Caco-2 (cell line): ENCODE data around the gene TNS3. TPM values are rescaled to one million over a fixed set of nuclear protein-coding genes. Genes with fewer than 3 reads are reported as not detected.
"Not testable (repeated sequence)": the region's sequence is repeated elsewhere in the genome, so short reads cannot be mapped to it uniquely, and the experiment has no call there.

Experiments used
- BruUV-seq: library from RNA; stranded (reverse); fragments of 400-500 nt; replicated peaks from 2 replicates; lab custom pipeline; 2021; lab: Mats Ljungman, UMichigan
- CTCF ChIA-PET: fragments of 300-600 bp; sonication (Branson Sonifier 250); formaldehyde crosslinking; loops from one replicate; lab custom pipeline; 2022; ENCODE audit warnings: antibody characterized with exemption; lab: Charles Lee
- POLR2A ChIA-PET: fragments of 300-600 bp; sonication (Branson Sonifier 250); formaldehyde crosslinking; loops from one replicate; lab custom pipeline; 2022; ENCODE audit warnings: antibody characterized with exemption; lab: Charles Lee
- DNase-seq, 2 experiments: peaks; one replicate each; pipeline versions ENCODE4 v3.0.0 to v3.0.0-alpha.2; 2020 to 2022
- H3K27me3 ChIP-seq: replicated peaks from 2 replicates; pipeline ENCODE4 v1.6.0; 2011; ENCODE audit warnings: low read length; ENCODE audit not compliant: control insufficient read depth, insufficient read depth
- H3K36me3 ChIP-seq: 2 replicates; pipeline ENCODE4 v1.5.1; 2011; ENCODE audit warnings: low read length; ENCODE audit not compliant: control insufficient read depth, insufficient read depth
- H3K4me1 ChIP-seq: fragments of 250-450 bp; sonication (Bioruptor Pico); 2 replicates; pipeline ENCODE4 v1.5.1; 2020; ENCODE audit warnings: mild to moderate bottlenecking
- H3K4me3 ChIP-seq: 2 replicates; pipeline ENCODE4 v1.5.1; 2011; ENCODE audit warnings: low read depth, mild to moderate bottlenecking, control low read depth, low read length
- H3K9me3 ChIP-seq: fragments of 250-450 bp; sonication (Bioruptor Pico); 2 replicates; pipeline ENCODE4 v1.5.1; 2020; ENCODE audit warnings: mild to moderate bottlenecking, moderate library complexity
- H3K27ac Mint-ChIP-seq: one replicate; pipeline ENCODE4 v1.8.0; 2022; ENCODE audit warnings: mixed read lengths; ENCODE audit not compliant: unreplicated experiment
- H3K27me3 Mint-ChIP-seq: one replicate; pipeline ENCODE4 v1.8.0; 2022; ENCODE audit warnings: mixed read lengths; ENCODE audit not compliant: insufficient read depth, unreplicated experiment
- H3K36me3 Mint-ChIP-seq: one replicate; pipeline ENCODE4 v1.8.0; 2022; ENCODE audit warnings: mild to moderate bottlenecking, mixed read lengths; ENCODE audit not compliant: insufficient read depth, unreplicated experiment
- H3K4me1 Mint-ChIP-seq: one replicate; pipeline ENCODE4 v1.8.0; 2022; ENCODE audit warnings: low read depth, mixed read lengths; ENCODE audit not compliant: unreplicated experiment
- H3K4me3 Mint-ChIP-seq: one replicate; pipeline ENCODE4 v1.8.0; 2022; ENCODE audit warnings: mild to moderate bottlenecking, moderate library complexity, mixed read lengths; ENCODE audit not compliant: unreplicated experiment
- H3K9me3 Mint-ChIP-seq: one replicate; pipeline ENCODE4 v1.8.0; 2022; ENCODE audit warnings: mixed read lengths; ENCODE audit not compliant: unreplicated experiment
- intact Hi-C: fragments of 100-400 bp; cut with micrococcal nuclease; formaldehyde crosslinking; loops from one replicate; pipeline ENCODE4 v1.10.0; 2022; ENCODE audit not compliant: unreplicated experiment
- total RNA-seq: library from RNA; stranded (reverse); gene quantifications from 2 replicates; pipeline ENCODE4 v1.2.3, GENCODE V29; 2022
- TF ChIP-seq, protein P1 (sequence below), 2 experiments: fragments of 200-600 bp in 1 of 2; IDR thresholded peaks; 1 replicate in 1 of 2; 2 replicates in 1 of 2; pipeline versions ENCODE4 v1.5.1 to v1.8.0; 2011 to 2022; ENCODE audit warnings: antibody characterized with exemption in 1 of 2, control low read depth in 1 of 2, inconsistent platforms in 1 of 2, low read depth in 1 of 2, low read length in 1 of 2, mild to moderate bottlenecking in 1 of 2, moderate library complexity in 1 of 2; ENCODE audit not compliant: insufficient read depth in 1 of 2, severe bottlenecking in 1 of 2, unreplicated experiment in 1 of 2

TNS3 gene
- total RNA-seq, 1 experiment from 2014 or later = 263 TPM

DNA sequence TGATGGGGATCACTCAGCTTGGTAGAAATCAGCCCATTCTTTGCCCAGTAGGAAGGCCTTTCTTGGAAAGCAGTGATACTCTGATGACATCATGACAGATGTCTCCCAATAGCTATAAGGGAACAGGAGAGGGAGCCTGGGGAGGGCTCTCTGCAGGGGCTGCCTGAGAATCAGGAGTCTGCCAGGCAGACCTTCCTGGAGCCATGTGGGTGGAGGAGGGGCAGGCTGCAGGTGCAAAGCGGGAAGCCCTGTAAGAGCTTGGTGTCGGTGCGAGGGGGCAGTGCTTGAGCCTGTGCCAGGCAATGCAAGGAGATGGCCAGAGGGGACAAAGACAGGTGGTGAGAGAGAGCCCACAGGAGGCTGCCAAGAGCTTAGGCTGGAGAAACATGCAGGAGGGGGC, 5.0 kb upstream of the TNS3 start:
- no peaks in the 10 kb centered on the region for H3K27me3 ChIP-seq
- no peak overlapping the region for H3K4me3 ChIP-seq
- H3K4me1 ChIP-seq = peaks cover 69% of the 10 kb centered on the region
- BruUV-seq = no TSS peak
- Mint-ChIP-seq H3K4me3 (no peak overlapping the region), H3K27ac (peak overlapping the region; percentile 76), H3K4me1 (peaks cover 60% of the 10 kb centered on the region), H3K36me3 (peaks cover 20% of the 10 kb centered on the region), H3K27me3 (no peaks in the 10 kb centered on the region), H3K9me3 (no peaks in the 10 kb centered on the region)
- H3K9me3 ChIP-seq = peaks cover 3% of the 10 kb centered on the region; the same call in 1 of the 2 replicates
- intact Hi-C loops = no loop called here
- H3K36me3 ChIP-seq = no peaks in the 10 kb centered on the region
- ChIA-PET POLR2A (interaction anchor here (1.3 kb wide), 1 partner anchor 18 kb away, joined by 3 read pairs; no protein-coding TSS in a partner anchor), CTCF (interaction anchor here (1.1 kb wide), 1 partner anchor 9 kb away, joined by 3 read pairs; no protein-coding TSS in a partner anchor)
- no peak for DNase-seq
- TF ChIP-seq, protein P1, sequence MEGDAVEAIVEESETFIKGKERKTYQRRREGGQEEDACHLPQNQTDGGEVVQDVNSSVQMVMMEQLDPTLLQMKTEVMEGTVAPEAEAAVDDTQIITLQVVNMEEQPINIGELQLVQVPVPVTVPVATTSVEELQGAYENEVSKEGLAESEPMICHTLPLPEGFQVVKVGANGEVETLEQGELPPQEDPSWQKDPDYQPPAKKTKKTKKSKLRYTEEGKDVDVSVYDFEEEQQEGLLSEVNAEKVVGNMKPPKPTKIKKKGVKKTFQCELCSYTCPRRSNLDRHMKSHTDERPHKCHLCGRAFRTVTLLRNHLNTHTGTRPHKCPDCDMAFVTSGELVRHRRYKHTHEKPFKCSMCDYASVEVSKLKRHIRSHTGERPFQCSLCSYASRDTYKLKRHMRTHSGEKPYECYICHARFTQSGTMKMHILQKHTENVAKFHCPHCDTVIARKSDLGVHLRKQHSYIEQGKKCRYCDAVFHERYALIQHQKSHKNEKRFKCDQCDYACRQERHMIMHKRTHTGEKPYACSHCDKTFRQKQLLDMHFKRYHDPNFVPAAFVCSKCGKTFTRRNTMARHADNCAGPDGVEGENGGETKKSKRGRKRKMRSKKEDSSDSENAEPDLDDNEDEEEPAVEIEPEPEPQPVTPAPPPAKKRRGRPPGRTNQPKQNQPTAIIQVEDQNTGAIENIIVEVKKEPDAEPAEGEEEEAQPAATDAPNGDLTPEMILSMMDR (IDR thresholded peaks at IDR 0.05; ENCODE audit: insufficient read depth in 1 of 2, low read depth in 1 of 2, low read length in 1 of 2, severe bottlenecking in 1 of 2, unreplicated experiment in 1 of 2) = no peak

DNA sequence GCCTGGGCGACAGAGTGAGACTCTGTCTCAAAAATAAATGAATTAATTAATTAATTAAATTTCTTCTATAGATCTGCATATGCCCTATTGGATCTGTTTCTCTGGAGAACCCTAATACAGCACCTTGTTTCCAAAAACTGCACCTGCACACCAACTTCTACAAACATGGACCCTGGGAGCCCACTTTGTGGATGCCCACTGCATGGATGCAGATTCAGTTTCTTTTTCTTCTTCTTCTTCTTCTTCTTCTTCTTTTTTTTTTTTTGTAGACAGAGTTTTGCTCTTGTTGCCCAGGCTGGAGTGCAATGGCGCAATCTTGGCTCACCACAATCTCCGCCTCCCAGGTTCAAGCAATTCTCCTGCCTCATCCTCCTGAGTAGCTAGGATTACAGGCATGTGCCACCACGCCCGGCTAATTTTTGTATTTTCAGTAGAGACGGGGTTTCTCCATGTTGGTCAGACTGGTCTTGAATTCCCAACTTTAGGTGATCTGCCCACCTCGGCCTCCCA, 4.3 kb upstream of the TNS3 start:
- POLR2A ChIA-PET, H3K36me3 ChIP-seq, H3K9me3 Mint-ChIP-seq, BruUV-seq, intact Hi-C loops, H3K4me3 ChIP-seq, H3K9me3 ChIP-seq, H3K4me3 Mint-ChIP-seq, H3K27me3 Mint-ChIP-seq, H3K27me3 ChIP-seq, DNase-seq, CTCF ChIA-PET: not testable (repeated sequence)
- Mint-ChIP-seq H3K36me3 (peaks cover 21% of the 10 kb centered on the region), H3K27ac (peak overlapping the region; percentile 76), H3K4me1 (peaks cover 53% of the 10 kb centered on the region)
- H3K4me1 ChIP-seq = peaks cover 65% of the 10 kb centered on the region

DNA sequence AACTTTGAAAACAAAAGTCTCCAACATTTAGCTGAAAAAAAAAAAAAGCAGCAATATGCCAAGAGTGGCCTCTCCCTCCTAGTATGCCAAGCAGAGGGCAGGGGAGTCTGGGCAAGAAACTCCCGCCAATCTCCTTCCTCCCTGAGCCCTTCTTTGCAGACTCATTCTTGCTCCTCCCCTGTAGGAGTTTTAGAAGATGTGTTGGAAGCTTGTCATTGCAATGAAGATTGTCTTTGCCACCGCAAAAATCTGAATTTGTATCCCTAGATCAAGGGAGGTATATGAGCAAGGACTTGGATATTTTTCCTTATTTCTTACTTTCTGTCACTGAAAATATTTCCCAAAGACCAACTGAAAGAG, 2.6 kb upstream of the TNS3 start:
- peaks cover 3% of the 10 kb centered on the region; the same call in 1 of the 2 replicates for H3K9me3 ChIP-seq
- no peaks in the 10 kb centered on the region for H3K27me3 ChIP-seq
- POLR2A ChIA-PET = interaction anchor here (0.7 to 1.4 kb wide), 2 partner anchors 21 to 51 kb away, joined by 3 read pairs; no protein-coding TSS in a partner anchor
- peaks cover 55% of the 10 kb centered on the region for H3K4me1 ChIP-seq
- no peaks in the 10 kb centered on the region for H3K27me3 Mint-ChIP-seq
- CTCF ChIA-PET = no interaction called here
- intact Hi-C loops = no loop called here
- H3K9me3 Mint-ChIP-seq = no peaks in the 10 kb centered on the region
- TF ChIP-seq, protein P1 (IDR thresholded peaks at IDR 0.05; ENCODE audit: insufficient read depth in 1 of 2, low read depth in 1 of 2, low read length in 1 of 2, severe bottlenecking in 1 of 2, unreplicated experiment in 1 of 2) = no peak
- no peaks in the 10 kb centered on the region for H3K36me3 ChIP-seq
- DNase-seq = no peak
- BruUV-seq = no TSS peak
- no peak overlapping the region for H3K4me3 Mint-ChIP-seq
- H3K36me3 Mint-ChIP-seq = peaks cover 38% of the 10 kb centered on the region
- H3K27ac Mint-ChIP-seq = no peak overlapping the region
- H3K4me3 ChIP-seq = no peak overlapping the region
- peaks cover 47% of the 10 kb centered on the region for H3K4me1 Mint-ChIP-seq
